ENCODE data around the gene TNS1.

The TNS1 gene

DNA sequence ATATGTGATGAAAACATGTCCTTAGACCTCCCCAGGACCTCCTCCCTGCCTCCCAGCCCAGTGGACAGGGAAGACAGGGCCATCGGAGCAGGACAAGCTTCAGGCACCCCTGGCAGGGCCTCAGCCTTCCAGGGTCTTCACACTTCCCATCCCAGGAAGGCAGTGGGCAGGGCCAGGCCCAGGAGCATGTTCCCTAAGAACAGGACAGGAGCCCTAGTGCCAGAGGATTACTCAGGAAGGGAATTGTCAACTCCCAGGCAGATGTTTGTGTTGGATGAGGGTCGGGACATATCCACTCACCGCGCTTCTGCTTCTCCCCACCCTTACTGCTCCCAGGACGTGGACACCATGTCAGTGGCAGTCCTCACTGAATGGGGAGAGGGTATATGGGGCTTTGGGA is 138.9 kb downstream of the TNS1 start:
- Histone ChIP-seq H3K9me3 (ENCODE audit: control insufficient read depth, low read length) (no peaks in the 10 kb centered on the region), H3K27ac (no peak overlapping the region), H3K27me3 (ENCODE audit: control insufficient read depth, insufficient read depth, low read length) (no peaks in the 10 kb centered on the region), H3K36me3 (ENCODE audit: control insufficient read depth, insufficient read depth, low read length) (no peaks in the 10 kb centered on the region), H3K79me2 (peaks cover 16% of the 10 kb centered on the region), H3K9ac (no peak overlapping the region), H3K4me3 (ENCODE audit: low read depth, low read length) (no peak overlapping the region), H2AFZ (no peak overlapping the region), H3K4me1 (no peaks in the 10 kb centered on the region), H3K4me2 (ENCODE audit: low read length) (no peak overlapping the region)
- TF ChIP-seq, protein P1, sequence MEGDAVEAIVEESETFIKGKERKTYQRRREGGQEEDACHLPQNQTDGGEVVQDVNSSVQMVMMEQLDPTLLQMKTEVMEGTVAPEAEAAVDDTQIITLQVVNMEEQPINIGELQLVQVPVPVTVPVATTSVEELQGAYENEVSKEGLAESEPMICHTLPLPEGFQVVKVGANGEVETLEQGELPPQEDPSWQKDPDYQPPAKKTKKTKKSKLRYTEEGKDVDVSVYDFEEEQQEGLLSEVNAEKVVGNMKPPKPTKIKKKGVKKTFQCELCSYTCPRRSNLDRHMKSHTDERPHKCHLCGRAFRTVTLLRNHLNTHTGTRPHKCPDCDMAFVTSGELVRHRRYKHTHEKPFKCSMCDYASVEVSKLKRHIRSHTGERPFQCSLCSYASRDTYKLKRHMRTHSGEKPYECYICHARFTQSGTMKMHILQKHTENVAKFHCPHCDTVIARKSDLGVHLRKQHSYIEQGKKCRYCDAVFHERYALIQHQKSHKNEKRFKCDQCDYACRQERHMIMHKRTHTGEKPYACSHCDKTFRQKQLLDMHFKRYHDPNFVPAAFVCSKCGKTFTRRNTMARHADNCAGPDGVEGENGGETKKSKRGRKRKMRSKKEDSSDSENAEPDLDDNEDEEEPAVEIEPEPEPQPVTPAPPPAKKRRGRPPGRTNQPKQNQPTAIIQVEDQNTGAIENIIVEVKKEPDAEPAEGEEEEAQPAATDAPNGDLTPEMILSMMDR (IDR thresholded peaks at IDR 0.05) = no peak

DNA sequence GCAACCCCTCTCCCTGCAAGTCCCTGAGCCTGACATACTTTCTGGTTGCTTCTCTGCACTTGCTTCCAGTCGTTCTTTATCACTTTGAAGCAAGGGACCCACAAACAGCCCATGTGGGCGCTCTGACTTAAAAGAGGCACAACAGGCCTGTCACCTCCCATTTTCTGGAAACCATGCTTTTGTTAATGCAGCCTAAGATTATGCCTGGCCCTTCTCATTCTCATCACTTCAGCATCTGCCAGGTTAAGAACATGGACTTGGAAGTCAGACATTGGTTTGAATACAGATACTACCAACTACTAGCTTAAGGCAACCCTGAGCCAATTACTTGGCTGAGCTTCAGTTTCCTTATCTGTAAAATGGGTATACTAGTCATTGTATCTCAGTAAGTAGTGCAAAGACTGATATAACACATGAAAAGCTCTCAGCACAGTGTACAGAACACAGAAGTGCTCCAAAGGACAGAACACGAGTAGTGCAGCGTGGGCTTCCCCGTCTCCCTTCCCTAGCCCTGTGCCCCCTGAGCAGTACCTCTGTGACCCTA is 141.4 kb downstream of the TNS1 start:
- H3K9ac ChIP-seq = no peak overlapping the region
- H3K4me2 ChIP-seq (ENCODE audit: low read length) = no peak overlapping the region
- H3K9me3 ChIP-seq (ENCODE audit: control insufficient read depth, low read length) = no peaks in the 10 kb centered on the region
- H3K27ac ChIP-seq = no peak overlapping the region
- no peaks in the 10 kb centered on the region for H3K36me3 ChIP-seq (ENCODE audit: control insufficient read depth, insufficient read depth, low read length)
- peaks cover 5% of the 10 kb centered on the region for H3K4me1 ChIP-seq
- H2AFZ ChIP-seq = no peak overlapping the region
- no peak overlapping the region for H3K4me3 ChIP-seq (ENCODE audit: low read depth, low read length)
- H3K27me3 ChIP-seq (ENCODE audit: control insufficient read depth, insufficient read depth, low read length) = no peaks in the 10 kb centered on the region
- H3K79me2 ChIP-seq = peaks cover 13% of the 10 kb centered on the region
- TF ChIP-seq, protein P1 (IDR thresholded peaks at IDR 0.05) = no peak

DNA sequence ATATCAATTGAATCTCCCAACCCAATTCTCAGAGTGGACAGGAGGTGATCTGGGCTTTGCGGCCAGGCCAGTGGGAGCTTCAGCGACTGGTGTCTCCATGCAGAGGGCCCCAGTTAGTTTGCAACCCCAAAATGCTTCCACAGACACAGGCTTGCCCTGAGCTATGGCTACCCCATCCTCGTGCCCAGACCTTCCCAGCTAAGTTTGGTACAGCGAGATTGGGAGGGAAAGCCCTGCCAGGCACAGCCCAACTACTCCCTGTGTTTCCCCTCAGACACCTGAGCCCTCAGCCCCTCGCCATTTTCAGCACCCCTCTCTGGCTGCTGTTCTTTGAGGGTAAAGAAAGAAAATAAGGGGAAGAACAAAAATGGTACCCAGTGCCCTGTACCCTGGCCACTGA is 142.9 kb downstream of the TNS1 start:
- Histone ChIP-seq H3K36me3 (ENCODE audit: control insufficient read depth, insufficient read depth, low read length) (no peaks in the 10 kb centered on the region), H3K27ac (no peak overlapping the region)

DNA sequence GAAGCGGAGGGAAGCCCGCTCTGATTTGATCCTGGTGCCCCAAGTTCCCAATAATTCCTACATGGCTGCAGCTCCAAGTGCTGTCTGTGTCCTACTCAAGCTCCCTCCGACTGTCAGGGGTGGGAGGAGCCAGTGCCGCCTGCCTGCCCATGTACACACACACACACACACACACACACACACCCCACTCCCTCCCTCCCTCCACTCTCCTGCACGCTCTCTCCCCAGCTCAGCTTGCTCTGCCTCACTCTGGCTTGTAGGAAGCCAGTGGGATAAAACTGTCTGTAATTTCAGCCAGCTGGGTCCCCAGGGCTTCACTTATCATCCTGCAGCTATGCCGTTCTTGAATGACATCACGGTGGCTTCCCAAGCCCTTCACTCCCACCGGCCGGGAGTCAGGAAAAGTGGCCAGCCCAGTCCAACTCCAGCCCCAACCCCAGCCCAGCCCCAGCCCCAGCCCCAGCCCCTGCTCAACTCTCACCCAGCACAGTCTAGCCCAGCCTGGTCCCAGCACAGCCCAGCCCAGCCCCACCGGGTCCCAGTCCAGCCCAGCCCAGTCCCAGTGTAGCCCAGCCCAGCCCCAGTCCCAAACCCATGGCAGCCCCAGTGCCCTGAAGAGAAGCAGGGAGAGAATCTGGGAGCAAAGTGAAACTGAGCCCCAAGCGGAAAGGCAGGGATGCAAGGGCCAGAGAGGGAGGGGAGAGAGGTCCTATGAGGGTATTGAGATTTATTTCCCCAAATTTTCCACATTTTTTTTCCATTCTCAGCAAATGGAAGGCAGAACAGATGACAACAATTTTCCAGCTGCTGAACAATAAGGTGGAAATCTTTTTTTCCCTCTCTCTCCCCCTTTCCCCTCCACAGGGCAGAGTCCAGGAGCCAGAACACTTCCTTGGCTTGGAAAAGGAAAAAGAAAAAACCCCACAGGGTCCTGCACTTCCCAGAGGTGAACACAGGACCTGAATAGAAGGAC is 144.0 kb downstream of the TNS1 start:
- no peak overlapping the region for H3K27ac ChIP-seq
- no peak overlapping the region for H3K9ac ChIP-seq
- H3K4me1 ChIP-seq = peaks cover 5% of the 10 kb centered on the region
- peaks cover 21% of the 10 kb centered on the region for H3K79me2 ChIP-seq
- no peak overlapping the region for H3K4me3 ChIP-seq (ENCODE audit: low read depth, low read length)
- H2AFZ ChIP-seq = no peak overlapping the region
- H3K9me3 ChIP-seq (ENCODE audit: control insufficient read depth, low read length) = no peaks in the 10 kb centered on the region
- no peaks in the 10 kb centered on the region for H3K27me3 ChIP-seq (ENCODE audit: control insufficient read depth, insufficient read depth, low read length)
- TF ChIP-seq, protein P1 (IDR thresholded peaks at IDR 0.05) = no peak
- no peak overlapping the region for H3K4me2 ChIP-seq (ENCODE audit: low read length)
- H3K36me3 ChIP-seq (ENCODE audit: control insufficient read depth, insufficient read depth, low read length) = no peaks in the 10 kb centered on the region

More for the DNA sequence above, 142.9 kb downstream of the TNS1 start:
- Histone ChIP-seq H3K9me3 (ENCODE audit: control insufficient read depth, low read length) (no peaks in the 10 kb centered on the region), H2AFZ (no peak overlapping the region), H3K4me1 (peaks cover 5% of the 10 kb centered on the region), H3K9ac (no peak overlapping the region), H3K4me2 (ENCODE audit: low read length) (no peak overlapping the region), H3K79me2 (peaks cover 21% of the 10 kb centered on the region), H3K4me3 (ENCODE audit: low read depth, low read length) (no peak overlapping the region), H3K27me3 (ENCODE audit: control insufficient read depth, insufficient read depth, low read length) (no peaks in the 10 kb centered on the region)
- TF ChIP-seq, protein P1 (IDR thresholded peaks at IDR 0.05) = no peak
